Measurements from ENCODE around the gene ZMYND11.
"Not testable (repeated sequence)": the region's sequence is repeated elsewhere in the genome, so short reads cannot be mapped to it uniquely, and the experiment has no call there.

ZMYND11 gene

GRCh38 chr10:287026-287709, 151.9 kb downstream of the ZMYND11 start:
- DNase-seq = no peak

GRCh38 chr10:287814-288213, 152.6 kb downstream of the ZMYND11 start:
- DNase-seq = no peak

GRCh38 chr10:288316-289200, 153.3 kb downstream of the ZMYND11 start:
- no peak for DNase-seq

GRCh38 chr10:289581-289980, 154.3 kb downstream of the ZMYND11 start:
- no peak for DNase-seq

GRCh38 chr10:290026-290725, 154.9 kb downstream of the ZMYND11 start:
- no peak for DNase-seq

- no peak for DNase-seq
Measured at GRCh38 chr10:293636-294035, 158.4 kb downstream of the ZMYND11 start.

- no peak for DNase-seq
Measured at GRCh38 chr10:297567-297966, 162.3 kb downstream of the ZMYND11 start.

DNA sequence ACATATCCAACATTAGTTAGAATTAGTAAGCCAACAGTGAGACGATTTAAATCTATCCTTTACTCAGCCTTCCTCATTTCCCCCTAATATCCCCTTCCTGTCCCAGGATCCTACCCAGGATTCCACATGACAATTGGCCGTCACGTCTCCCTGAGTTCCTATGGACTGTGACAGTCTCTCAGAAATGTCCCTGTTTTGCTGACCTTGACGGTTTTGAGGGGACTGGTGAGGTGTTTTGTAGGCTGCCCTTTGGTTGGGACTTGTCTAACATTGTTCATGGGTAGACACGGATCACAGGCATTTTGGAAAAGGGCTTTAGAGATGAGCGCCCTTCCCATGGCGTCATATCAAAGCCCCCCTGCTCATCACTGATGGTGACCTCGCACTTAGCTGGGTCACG, 162.8 kb downstream of the ZMYND11 start:
- no peak for DNase-seq

GRCh38 chr10:299512-299911, 164.3 kb downstream of the ZMYND11 start:
- DNase-seq = no peak

GRCh38 chr10:299969-300368, 164.7 kb downstream of the ZMYND11 start:
- no peak for DNase-seq

DNA sequence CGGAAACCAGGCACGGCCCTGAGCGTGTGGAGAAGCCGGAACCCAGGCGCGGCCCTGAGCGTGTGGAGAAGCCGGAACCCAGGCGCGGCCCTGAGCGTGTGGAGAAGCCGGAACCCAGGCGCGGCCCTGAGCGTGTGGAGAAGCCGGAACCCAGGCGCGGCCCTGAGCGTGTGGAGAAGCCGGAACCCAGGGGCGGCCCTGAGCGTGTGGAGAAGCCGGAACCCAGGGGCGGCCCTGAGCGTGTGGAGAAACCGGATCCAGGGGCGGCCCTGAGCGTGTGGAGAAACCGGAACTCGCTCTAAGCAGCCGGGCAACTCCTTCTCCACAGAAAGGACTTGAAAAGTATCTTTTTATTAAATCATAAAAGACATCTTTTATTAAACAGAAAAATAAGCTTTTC, 165.3 kb downstream of the ZMYND11 start:
- DNase-seq = not testable (repeated sequence)

- DNase-seq = no peak
Measured at GRCh38 chr10:301536-301935, 166.3 kb downstream of the ZMYND11 start.

All from femur (tissue), 1 donor.